Activated CD8-positive, alpha-beta memory T cell treated with anti-CD3 and anti-CD28 coated beads for 48 hours (primary cell): ENCODE results near the gene HOXB3.
"Not testable (repeated sequence)": the region's sequence is repeated elsewhere in the genome, so short reads cannot be mapped to it uniquely, and the experiment has no call there.

Source experiments
- DNase-seq, 3 experiments: peaks; one replicate each; pipeline ENCODE4 v3.0.0-alpha.2; 2020; ENCODE audit warnings: low read depth in 2 of 3, low spot score in 2 of 3

Gene HOXB3

DNA sequence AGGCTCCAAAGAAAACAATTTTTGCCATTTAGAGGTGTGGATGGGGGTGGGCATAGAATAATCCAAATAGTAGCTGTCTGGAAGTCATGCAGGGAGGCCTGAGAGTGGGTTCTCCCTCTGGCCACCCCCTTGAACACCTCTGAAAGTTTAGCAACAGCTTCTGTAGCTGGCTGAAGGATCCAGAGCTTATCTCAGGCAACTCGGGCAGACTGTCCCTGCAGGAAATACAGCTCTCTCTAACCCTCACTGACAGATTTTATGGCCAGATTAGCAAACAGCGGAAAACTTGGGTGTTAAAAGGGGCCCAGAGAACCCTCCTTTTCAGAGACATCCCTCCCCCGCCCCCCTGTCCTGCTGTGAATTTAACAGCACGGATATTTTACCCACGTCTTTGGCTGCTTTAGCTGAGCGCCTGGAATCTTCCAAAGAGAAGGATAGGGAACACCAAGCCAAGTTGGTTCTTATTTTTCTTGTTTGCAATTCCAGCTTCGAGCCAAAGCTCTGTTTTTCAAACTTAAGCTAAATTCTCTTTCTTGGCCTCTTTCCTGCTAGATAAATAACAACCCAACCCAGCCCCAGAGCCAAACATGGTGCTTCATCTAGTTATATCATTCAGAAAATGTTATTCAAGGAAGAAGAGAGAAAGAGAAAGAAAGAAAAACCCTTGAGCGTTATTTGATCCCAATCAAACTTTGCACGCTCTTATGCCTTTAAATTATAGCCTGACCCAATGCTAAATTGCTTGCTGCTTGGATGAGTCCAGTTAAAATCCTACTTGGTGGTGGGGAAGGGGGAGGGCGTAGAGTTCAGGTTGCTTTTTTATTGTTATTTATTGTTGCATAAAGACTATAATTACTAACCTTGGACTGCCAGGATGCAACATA lies 42.9 kb downstream of the HOXB3 start:
- DNase-seq: no peak

DNA sequence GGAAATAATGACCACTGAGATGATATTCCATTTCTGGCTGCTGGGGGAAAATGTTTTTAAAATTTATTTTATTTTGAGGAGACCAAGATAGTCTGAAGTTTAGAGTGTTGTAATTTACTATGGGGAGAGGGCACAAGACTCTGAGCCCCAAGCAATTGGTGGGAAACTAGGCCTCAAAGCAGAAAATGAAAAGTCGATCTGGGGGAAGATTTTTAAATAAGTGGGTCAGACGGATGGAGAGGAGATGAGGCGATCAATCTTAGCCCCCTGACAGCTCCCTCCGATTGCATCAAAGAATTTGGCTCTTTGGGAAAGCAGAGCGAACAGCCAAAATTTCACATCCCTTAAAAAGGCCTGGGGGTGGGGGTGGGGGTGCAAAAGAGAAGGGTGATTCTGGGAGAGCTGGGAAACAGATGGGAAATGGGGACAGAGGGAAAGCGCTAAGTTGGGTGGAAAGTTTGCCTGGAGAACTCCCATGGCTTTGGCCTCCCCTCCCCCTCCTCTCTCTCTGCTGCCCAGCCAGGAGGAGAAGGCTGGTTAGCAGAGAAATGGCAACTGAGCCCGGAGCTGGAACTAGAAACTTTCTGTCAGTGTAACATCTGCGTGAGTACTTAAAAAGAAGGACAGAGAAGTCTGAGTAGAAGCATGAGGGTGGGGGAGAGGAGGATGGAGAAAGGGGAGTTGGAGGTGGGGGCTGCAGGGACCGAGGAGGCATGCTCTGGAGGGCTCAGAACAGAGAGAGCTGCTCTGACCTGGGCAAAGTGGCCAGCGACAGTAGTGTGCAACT lies 43.7 kb downstream of the HOXB3 start:
- DNase-seq: no peak

GRCh38 chr17:48545539-48545938 lies 44.5 kb downstream of the HOXB3 start:
- DNase-seq: no peak

DNA sequence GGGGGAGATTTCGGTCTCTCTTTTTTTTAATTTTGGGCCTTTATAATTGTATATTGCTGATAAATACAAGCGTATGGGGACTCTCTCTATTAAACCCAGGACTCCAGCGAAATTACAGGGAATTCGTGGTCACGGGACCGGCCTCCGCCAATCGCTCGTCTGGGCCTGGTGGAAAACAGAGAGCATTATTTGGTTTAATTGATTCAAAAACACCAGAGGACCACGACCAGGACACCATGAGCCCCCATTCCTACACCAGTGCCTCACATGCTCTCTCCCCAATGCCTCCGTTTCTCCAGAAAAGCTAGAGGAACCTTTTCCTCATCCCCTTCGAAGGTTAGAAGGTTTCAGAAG lies 45.0 kb downstream of the HOXB3 start, which contains the start of gene HOXB2:
TSS of gene HOXB2 (minus strand) at position 88 of the 354 bp plus-strand sequence. CDS start 198 bp downstream, outside the sequence.
- DNase-seq: no peak

DNA sequence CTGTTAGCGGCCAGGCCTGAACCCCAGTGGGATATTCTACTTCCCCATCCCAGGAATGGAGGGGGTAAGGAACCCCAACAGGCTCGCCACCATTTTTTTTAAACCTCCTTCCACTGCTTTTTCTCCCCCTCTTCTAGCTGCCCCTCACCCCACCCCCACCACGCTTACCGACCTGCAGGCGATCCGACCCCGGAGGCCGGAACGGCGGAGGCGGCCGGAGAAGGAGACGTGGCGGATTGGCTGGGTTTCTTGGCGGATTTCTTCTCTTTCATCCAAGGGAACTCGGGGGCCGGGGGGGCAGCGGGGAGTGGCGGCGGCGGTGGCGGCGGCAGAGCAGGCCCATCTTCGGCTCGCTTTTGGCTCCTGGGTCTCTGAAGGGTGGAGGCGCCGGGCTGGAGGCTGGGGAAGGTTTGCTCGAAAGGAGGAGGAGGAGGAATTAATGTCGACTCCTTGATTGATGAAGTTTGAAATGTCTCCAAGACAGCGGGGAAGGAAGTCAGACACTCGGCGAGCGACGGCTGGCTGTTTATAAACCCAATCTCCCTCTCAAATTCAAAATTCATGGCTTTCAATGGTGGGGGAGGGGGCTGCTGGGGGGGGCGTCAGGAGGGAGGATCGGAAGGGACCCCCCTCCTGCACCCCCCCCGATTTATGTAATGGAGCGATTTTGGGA lies 45.6 kb downstream of the HOXB3 start:
- DNase-seq: no peak

DNA sequence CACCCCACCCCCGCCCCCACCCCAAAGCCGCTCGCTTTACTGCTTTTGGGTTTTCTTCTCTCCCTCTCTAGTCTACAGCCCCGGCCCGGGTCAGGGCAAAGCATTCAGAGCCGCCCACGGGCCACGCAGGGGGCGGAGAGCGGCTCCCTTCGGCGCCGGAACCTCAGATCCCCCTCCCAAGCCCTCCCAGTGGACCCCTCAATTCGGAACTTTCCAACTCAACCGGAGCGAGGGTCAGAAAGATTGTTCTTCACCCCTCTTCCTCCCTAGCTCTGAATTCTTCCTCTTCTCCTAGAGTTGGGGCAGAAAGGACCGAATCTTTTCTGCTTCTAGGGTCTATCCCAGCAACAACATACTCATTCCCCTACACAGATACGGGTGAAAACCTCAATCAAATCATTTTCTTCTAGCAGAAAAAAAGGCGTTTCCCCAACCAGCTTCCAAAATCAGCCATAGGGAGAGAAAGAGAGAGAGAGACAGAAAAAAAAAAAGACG lies 46.1 kb downstream of the HOXB3 start:
- peak in 1 of 3 experiments; percentile 25 for DNase-seq

DNA sequence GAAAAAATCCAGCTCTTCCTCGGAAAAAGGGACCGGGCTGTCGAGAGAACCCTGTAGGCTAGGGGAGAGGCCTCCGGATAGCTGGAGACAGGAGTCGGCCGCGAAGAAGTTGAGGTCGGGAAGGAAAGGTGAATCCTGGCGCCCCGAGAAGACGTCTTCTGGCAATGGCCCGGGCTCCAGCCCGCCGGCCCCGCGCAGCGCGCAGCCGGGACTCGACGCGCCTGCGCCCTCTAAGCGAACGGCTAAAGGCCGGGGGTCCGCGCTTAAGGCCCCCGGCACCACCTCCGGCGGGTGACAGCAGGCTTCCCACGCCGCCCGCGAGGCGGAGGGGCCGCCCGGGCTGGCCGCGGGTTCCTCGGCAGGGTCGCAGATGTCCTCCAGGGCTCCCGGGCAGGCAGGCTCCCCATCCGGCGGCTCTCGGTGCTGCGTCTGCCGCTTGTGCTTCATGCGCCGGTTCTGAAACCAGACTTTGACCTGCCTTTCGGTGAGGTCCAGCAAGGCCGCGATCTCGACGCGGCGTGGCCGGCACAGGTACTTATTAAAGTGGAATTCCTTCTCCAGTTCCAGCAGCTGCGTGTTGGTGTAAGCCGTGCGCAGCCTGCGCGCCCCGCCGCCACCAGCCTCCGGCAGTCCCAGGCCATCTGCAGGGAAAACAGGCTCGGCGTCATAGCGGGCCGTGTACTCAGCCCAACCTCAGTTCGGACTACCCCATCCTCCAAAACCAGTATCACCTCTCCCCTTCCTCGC lies 46.8 kb downstream of the HOXB3 start:
- DNase-seq: peak; percentile 34 to 56 (median 41)

DNA sequence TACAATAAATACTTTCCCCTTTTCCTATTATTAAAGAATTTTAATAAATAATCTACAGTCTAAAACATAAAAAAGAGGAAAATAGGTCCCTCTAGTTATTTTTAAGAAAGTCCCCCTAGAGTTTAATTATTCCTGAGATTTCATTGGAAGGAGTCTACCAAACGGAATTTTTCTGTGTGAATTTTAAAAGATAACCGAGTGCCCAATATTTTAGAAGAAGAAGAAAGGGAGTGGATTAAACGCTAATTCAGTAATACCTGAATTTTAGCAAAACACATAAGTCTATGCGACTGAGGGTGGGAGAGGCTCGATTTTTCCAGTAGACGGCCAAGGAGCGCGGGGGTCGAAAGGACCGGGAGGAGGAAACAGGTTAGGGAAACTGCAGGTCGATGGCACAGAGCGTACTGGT lies 47.3 kb downstream of the HOXB3 start:
- DNase-seq: no peak

DNA sequence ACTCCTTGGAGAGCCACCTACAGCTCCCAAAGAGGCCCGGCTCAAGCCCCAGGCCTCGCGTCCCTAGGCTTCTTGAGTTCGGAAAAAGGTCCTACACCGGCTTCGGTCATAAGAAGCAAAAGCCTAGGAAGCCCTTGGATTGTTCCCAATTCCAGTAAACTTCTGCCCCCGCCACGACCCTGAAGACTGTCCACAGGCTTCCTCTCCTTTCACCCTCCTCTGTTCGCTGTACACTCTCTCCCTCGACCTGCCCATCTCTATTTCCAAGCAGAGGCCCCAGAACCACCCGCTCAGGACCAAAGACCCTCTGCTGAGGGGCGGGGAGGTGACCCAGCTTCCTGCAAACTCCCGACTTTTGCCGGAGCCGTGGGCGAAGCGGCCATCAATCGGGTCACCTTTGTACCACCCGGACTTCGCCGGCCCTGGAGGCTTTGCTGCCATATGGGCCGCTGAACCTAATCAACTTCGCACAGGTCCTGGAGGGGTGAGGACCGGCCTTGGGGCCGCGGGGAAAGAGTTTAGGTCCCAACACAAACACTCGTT lies 47.9 kb downstream of the HOXB3 start:
- peak in 1 of 3 experiments; percentile 21 for DNase-seq

DNA sequence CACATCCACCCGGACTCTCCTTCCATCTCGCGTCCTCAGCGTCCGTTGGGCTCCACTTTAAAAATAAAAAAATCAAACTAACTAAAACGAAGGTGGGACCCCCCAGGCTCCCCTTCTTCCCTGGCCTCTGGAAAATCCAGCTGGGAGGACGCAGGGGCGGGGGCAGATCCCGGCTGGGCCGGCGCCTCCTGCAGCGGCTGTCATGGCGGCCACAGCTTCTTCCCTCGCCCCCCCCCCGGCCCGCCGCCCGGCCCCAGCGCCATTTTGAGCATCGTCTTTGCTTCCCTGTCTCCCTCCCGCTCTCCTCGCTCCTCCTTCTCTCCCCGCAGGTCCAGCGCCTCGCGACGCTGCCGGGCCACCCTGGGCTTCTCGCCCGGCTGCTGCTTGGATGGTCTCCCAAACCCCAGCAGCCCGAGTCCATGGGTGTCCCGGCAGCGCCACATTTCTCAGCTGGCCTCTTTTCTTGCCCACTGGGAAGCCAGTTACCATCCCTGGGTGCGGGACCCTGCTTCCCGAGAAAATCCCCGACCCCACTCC lies 48.4 kb downstream of the HOXB3 start:
- DNase-seq: no peak

- no peak for DNase-seq
These were observed 48.9 kb downstream of the HOXB3 start for GRCh38 chr17:48541036-48541576.

GRCh38 chr17:48540213-48540612 lies 49.8 kb downstream of the HOXB3 start:
- DNase-seq: no peak

GRCh38 chr17:48539177-48539576 lies 50.9 kb downstream of the HOXB3 start:
- no peak for DNase-seq

GRCh38 chr17:48537316-48537715 lies 52.7 kb downstream of the HOXB3 start:
- DNase-seq: no peak

DNA sequence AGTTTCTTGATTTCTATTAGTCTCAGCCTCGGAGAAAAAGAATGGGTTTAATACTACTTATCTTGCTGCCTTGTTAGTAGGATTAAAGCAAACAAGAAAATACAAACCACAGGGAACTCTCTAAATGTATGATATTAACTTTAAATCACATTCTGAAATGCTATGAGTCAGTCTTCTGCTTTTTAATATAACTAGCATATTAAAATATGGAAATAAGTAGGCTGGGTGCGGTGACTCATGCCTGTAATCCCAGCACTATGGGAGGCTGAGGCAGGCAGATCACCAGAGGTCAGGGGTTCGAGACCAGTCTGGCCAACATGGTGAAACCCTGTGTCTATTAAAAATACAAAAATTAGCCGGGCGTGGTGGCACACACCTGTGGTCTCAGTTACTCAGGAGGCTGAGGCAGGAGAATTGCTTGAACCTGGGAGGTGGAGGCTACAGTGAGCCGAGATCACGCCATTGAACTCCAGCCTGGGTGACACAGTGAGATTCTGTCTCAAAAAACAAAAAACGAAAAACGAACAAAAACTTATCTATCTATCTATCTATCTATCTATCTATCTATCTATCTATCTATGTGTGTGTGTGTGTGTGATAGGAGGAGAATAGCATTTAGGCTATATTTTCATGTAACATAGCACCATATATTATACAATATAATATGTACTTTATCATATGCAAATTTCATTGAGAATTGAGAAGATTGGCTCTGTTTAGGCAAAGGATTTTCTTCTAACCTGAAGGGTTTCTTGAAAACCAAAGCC lies 54.1 kb downstream of the HOXB3 start:
- DNase-seq: not testable (repeated sequence)

GRCh38 chr17:48532261-48532660 lies 57.8 kb downstream of the HOXB3 start:
- no peak for DNase-seq

DNA sequence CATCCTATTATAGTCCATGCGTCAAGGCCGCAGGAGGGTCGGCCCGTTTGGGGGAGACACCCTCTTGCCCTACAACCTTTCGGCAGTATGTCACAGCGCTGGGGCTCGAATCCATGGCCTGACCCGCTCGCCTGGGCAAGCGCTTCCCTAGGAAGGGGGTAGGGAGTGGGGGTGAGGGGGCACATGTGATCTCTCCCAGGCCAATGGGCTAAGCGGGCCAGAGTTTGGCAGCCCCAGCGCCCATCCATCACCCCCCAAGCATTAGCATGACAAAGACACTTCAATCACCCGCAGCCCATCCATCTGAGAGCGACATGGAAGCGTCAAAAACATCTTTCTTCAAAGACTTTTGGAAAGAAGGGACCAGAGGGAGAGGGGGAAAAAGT lies 59.2 kb downstream of the HOXB3 start, which contains the start of gene HOXB1:
TSS of gene HOXB1 (minus strand) at position 125 of the 386 bp plus-strand sequence. CDS start at position 18, 107 bp downstream.
- DNase-seq: no peak

- DNase-seq: no peak
These were observed 59.7 kb downstream of the HOXB3 start for GRCh38 chr17:48530208-48530886.

GRCh38 chr17:48529683-48530009 lies 60.4 kb downstream of the HOXB3 start:
- no peak for DNase-seq
